Liver (tissue), 9 donors: ENCODE data around the gene PRPF19. TPM values are rescaled to one million over a fixed set of nuclear protein-coding genes. Genes with fewer than 3 reads are reported as not detected.

Experiments used
- DNase-seq: peaks from one replicate; pipeline ENCODE4 v3.0.0-alpha.2; 2017; ENCODE audit warnings: low spot score
- H3K27ac ChIP-seq, 2 donors: one replicate each; pipeline ENCODE4 v1.7.0; 2013; ENCODE audit warnings: inconsistent platforms in 2 of 2, low read length in 2 of 2, control low read depth in 1 of 2, low read depth in 1 of 2, mild to moderate bottlenecking in 1 of 2
- H3K27me3 ChIP-seq, 4 donors: one replicate each; pipeline versions ENCODE4 v1.6.1 to v1.7.0; 2013; ENCODE audit warnings: low read length in 3 of 4, inconsistent platforms in 1 of 4, mild to moderate bottlenecking in 1 of 4, moderate library complexity in 1 of 4; ENCODE audit not compliant: control insufficient read depth in 4 of 4, insufficient read depth in 4 of 4
- H3K36me3 ChIP-seq, 4 donors: one replicate each; pipeline versions ENCODE4 v1.6.1 to v1.7.0; 2013; ENCODE audit warnings: low read length in 3 of 4, mild to moderate bottlenecking in 3 of 4, low read depth in 1 of 4, moderate library complexity in 1 of 4; ENCODE audit not compliant: control insufficient read depth in 4 of 4, insufficient read depth in 3 of 4
- H3K4me1 ChIP-seq, 4 donors: one replicate each; pipeline versions ENCODE4 v1.6.1 to v1.7.0; 2013; ENCODE audit warnings: low read length in 3 of 4, mild to moderate bottlenecking in 3 of 4, moderate library complexity in 1 of 4; ENCODE audit not compliant: control insufficient read depth in 4 of 4, insufficient read depth in 4 of 4
- H3K4me3 ChIP-seq, 3 donors: one replicate each; pipeline versions ENCODE4 v1.6.1 to v1.7.0; 2013; ENCODE audit warnings: low read length in 3 of 3, control low read depth in 1 of 3, low read depth in 1 of 3, mild to moderate bottlenecking in 1 of 3
- H3K9ac ChIP-seq, 2 donors: one replicate each; pipeline ENCODE4 v1.7.0; 2013; ENCODE audit warnings: low read length in 2 of 2, mild to moderate bottlenecking in 2 of 2, moderate library complexity in 2 of 2, control low read depth in 1 of 2, low read depth in 1 of 2
- H3K9me3 ChIP-seq, 4 donors: one replicate each; pipeline versions ENCODE4 v1.6.1 to v1.7.0; 2013; ENCODE audit warnings: low read length in 3 of 4; ENCODE audit not compliant: control insufficient read depth in 4 of 4
- EGR1 ChIP-seq, 2 donors: IDR thresholded peaks; 2 replicates each; pipeline ENCODE4 v1.6.1; 2016 to 2018; ENCODE audit warnings: antibody characterized with exemption in 2 of 2, low read depth in 2 of 2
- FOXA1 ChIP-seq: IDR thresholded peaks from 2 replicates; pipeline ENCODE4 v1.6.1; 2016; ENCODE audit warnings: antibody characterized with exemption
- FOXA2 ChIP-seq: IDR thresholded peaks from 2 replicates; pipeline ENCODE4 v1.6.1; 2016; ENCODE audit warnings: antibody characterized with exemption
- GABPA ChIP-seq, 2 donors: IDR thresholded peaks in 1 of 2; conservative IDR thresholded peaks in 1 of 2; 2 replicates each; pipeline ENCODE4 v1.6.1; 2016; ENCODE audit warnings: antibody characterized with exemption in 2 of 2, mild to moderate bottlenecking in 1 of 2, moderate library complexity in 1 of 2
- HNF4A ChIP-seq, 2 donors: conservative IDR thresholded peaks; 2 replicates each; pipeline ENCODE4 v1.6.1; 2016; ENCODE audit warnings: antibody characterized with exemption in 2 of 2, mild to moderate bottlenecking in 2 of 2
- HNF4G ChIP-seq: IDR thresholded peaks from 2 replicates; pipeline ENCODE4 v1.6.1; 2016; ENCODE audit warnings: antibody characterized with exemption
- JUND ChIP-seq, 2 donors: IDR thresholded peaks; 2 replicates each; pipeline ENCODE4 v1.6.1; 2016; ENCODE audit warnings: antibody characterized with exemption in 2 of 2
- MAX ChIP-seq: IDR thresholded peaks from 2 replicates; pipeline ENCODE4 v1.6.1; 2016; ENCODE audit warnings: antibody characterized with exemption
- NR2F2 ChIP-seq: IDR thresholded peaks from 2 replicates; pipeline ENCODE4 v1.6.1; 2016; ENCODE audit warnings: antibody characterized with exemption
- RAD21 ChIP-seq, 2 donors: IDR thresholded peaks; 2 replicates each; pipeline ENCODE4 v1.6.1; 2016; ENCODE audit warnings: antibody characterized with exemption in 2 of 2, mild to moderate bottlenecking in 2 of 2
- REST ChIP-seq: IDR thresholded peaks from 2 replicates; pipeline ENCODE4 v1.6.1; 2016; ENCODE audit warnings: antibody characterized with exemption, mild to moderate bottlenecking
- RXRA ChIP-seq, 2 donors: IDR thresholded peaks; 2 replicates each; pipeline ENCODE4 v1.6.1; 2017 to 2018; ENCODE audit warnings: antibody characterized with exemption in 2 of 2, mild to moderate bottlenecking in 1 of 2
- SP1 ChIP-seq: IDR thresholded peaks from 2 replicates; pipeline ENCODE4 v1.6.1; 2018; ENCODE audit warnings: antibody characterized with exemption, mild to moderate bottlenecking
- TAF1 ChIP-seq: conservative IDR thresholded peaks from 2 replicates; pipeline ENCODE4 v1.6.1; 2016; ENCODE audit warnings: antibody characterized with exemption, mild to moderate bottlenecking
- YY1 ChIP-seq: IDR thresholded peaks from 2 replicates; pipeline ENCODE4 v1.6.1; 2016; ENCODE audit warnings: antibody characterized with exemption, mild to moderate bottlenecking
- ZBTB33 ChIP-seq: IDR thresholded peaks from 2 replicates; pipeline ENCODE4 v1.6.1; 2016; ENCODE audit warnings: antibody characterized with exemption
- WGBS: extraction: QIAGEN DNeasy Blood & Tissue Kit; methylation state at CpG from one replicate; pipeline ENCODE4 v1.1.7; 2013; 5-methylcytosine and 5-hydroxymethylcytosine counted together
- polyA plus RNA-seq, 2 donors: library from polyadenylated mRNA; stranded (reverse) in 1 of 2; unstranded in 1 of 2; fragments of 200-250 nt in 1 of 2; fragments of >200 nt in 1 of 2; fragmentation: Nextera tagmentation in 1 of 2; extraction: Ambion mirVana in 1 of 2; gene quantifications; one replicate each; pipeline versions ENCODE4 v1.2.1 to v1.2.3, GENCODE V29; 2013 to 2015
- total RNA-seq, 2 donors: library from RNA; depleted of rRNA; stranded (reverse); fragments of >200 nt; gene quantifications; one replicate each; pipeline ENCODE4 v1.2.3, GENCODE V29; 2014
- TF ChIP-seq, protein P1 (sequence below): IDR thresholded peaks from 2 replicates; pipeline ENCODE4 v1.6.1; 2016; ENCODE audit warnings: antibody characterized with exemption
- TF ChIP-seq, protein P2 (sequence below): fragments of 150-350 bp; IDR thresholded peaks from 2 replicates; pipeline ENCODE4 v1.5.1; 2017; ENCODE audit warnings: improper control_type of control experiment, low read depth, low read length; ENCODE audit not compliant: missing input control
- donor health status: healthy.
- donor health status: healthy.
- donor health status: healthy.
- donor health status: healthy.
- donor health status: healthy.

Gene PRPF19
- total and polyA plus RNA-seq, 4 donors = 25.4 to 57.1 (median 40.4) TPM

- Histone ChIP-seq H3K27me3 (no peaks in the 10 kb centered on the region), H3K27ac (no peak overlapping the region), H3K4me1 (peaks cover 6 to 23% (median 14%) of the 10 kb centered on the region in 4 donors), H3K36me3 (no peaks in the 10 kb centered on the region), H3K9ac (peak overlapping the region in 1 of 2 donors; percentile 95), H3K4me3 (peak overlapping the region in 1 of 3 donors; percentile 77), H3K9me3 (no peaks in the 10 kb centered on the region)
- TF ChIP-seq RXRA (IDR thresholded peaks at IDR 0.05) = no peak
- TF ChIP-seq NR2F2 = no peak
- no peak for TF ChIP-seq GABPA (IDR thresholded peaks at IDR 0.05 in 1 of 2, conservative IDR thresholded peaks at IDR 0.05 in 1 of 2)
- TF ChIP-seq ZBTB33 = no peak
- TF ChIP-seq RAD21 (IDR thresholded peaks at IDR 0.05) = no peak
- TF ChIP-seq TAF1 = no peak
- no peak for DNase-seq
- WGBS = 67% methylated on average over 22 of the region's 22 CpGs
Measured at GRCh38 chr11:60912851-60913528, 6.6 kb upstream of the PRPF19 start.

DNA sequence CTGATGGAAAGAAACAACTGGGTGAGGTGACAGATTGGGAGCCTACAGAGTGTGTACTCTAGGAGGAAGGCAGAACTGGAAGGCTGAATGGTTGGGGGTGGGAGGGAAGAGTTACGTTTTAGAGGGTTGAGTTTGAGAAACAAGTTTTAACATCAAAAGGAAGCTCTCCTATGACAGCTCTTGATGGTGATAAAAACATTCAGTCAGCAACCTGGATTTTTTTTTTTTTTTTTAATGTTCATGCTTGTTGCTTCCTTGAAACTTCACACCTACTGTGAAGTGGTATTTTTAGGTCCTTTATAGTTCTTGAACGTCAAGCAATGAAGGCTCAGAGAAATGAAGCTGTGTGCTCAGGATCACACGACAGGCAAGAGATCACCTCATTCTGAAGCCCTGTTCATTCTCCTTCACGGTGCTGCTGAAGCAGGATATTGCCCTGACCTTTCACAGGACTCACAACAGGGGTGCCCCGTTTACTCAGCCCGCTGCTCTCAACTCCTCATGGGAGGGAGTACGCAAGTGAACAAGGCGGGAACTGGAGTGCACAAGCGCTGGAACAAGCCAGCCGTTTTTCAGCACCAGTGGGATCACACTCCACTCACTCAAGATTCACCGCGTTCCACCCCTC is 6.0 kb upstream of the PRPF19 start:
- Histone ChIP-seq H3K27ac (no peak overlapping the region), H3K9me3 (no peaks in the 10 kb centered on the region), H3K4me3 (no peak overlapping the region), H3K9ac (no peak overlapping the region), H3K27me3 (no peaks in the 10 kb centered on the region), H3K36me3 (no peaks in the 10 kb centered on the region), H3K4me1 (peaks cover 6 to 24% (median 14%) of the 10 kb centered on the region in 4 donors)
- DNase-seq = no peak
- WGBS = 70% methylated on average over 12 of the region's 12 CpGs
- TF ChIP-seq GABPA (IDR thresholded peaks at IDR 0.05 in 1 of 2, conservative IDR thresholded peaks at IDR 0.05 in 1 of 2) (no peak), HNF4G (no peak), SP1 (no peak), REST (no peak), ZBTB33 (no peak), YY1 (no peak), JUND (IDR thresholded peaks at IDR 0.05) (no peak), RXRA (IDR thresholded peaks at IDR 0.05) (no peak), FOXA1 (no peak), MAX (no peak), EGR1 (IDR thresholded peaks at IDR 0.05; ENCODE audit: low read depth in 2 of 2) (no peak), NR2F2 (no peak), FOXA2 (no peak), HNF4A (conservative IDR thresholded peaks at IDR 0.05) (no peak)
- TF ChIP-seq, protein P1, sequence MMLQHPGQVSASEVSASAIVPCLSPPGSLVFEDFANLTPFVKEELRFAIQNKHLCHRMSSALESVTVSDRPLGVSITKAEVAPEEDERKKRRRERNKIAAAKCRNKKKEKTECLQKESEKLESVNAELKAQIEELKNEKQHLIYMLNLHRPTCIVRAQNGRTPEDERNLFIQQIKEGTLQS = no peak
- TF ChIP-seq, protein P2, sequence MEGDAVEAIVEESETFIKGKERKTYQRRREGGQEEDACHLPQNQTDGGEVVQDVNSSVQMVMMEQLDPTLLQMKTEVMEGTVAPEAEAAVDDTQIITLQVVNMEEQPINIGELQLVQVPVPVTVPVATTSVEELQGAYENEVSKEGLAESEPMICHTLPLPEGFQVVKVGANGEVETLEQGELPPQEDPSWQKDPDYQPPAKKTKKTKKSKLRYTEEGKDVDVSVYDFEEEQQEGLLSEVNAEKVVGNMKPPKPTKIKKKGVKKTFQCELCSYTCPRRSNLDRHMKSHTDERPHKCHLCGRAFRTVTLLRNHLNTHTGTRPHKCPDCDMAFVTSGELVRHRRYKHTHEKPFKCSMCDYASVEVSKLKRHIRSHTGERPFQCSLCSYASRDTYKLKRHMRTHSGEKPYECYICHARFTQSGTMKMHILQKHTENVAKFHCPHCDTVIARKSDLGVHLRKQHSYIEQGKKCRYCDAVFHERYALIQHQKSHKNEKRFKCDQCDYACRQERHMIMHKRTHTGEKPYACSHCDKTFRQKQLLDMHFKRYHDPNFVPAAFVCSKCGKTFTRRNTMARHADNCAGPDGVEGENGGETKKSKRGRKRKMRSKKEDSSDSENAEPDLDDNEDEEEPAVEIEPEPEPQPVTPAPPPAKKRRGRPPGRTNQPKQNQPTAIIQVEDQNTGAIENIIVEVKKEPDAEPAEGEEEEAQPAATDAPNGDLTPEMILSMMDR = no peak
